ENCODE data around the gene B3GNT4.

GRCh38 chr12:122206976-122207375, 3.5 kb downstream of the B3GNT4 start:
- TF ChIP-seq CTCF (IDR thresholded peaks at IDR 0.05) = no peak
- TF ChIP-seq EZH2 (IDR thresholded peaks at IDR 0.05; ENCODE audit: borderline replicate concordance, insufficient read depth, low read depth, low read length, poor library complexity, severe bottlenecking) = no peak
